IPS-20b (cell line): ENCODE measurements around the gene SLC9A6.

Experiments used
- H3K27ac ChIP-seq: one replicate; pipeline ENCODE4 v1.5.1; 2013; ENCODE audit warnings: low read length
- H3K27me3 ChIP-seq: 2 replicates; pipeline ENCODE4 v1.6.1; 2013; ENCODE audit warnings: mild to moderate bottlenecking, low read length, inconsistent platforms; ENCODE audit not compliant: insufficient read depth
- H3K36me3 ChIP-seq: 2 replicates; pipeline ENCODE4 v1.6.1; 2013; ENCODE audit warnings: low read depth, mild to moderate bottlenecking, inconsistent platforms, low read length, moderate library complexity; ENCODE audit not compliant: insufficient read depth
- H3K4me1 ChIP-seq: 2 replicates; pipeline ENCODE4 v1.6.1; 2013; ENCODE audit warnings: mild to moderate bottlenecking, control low read depth, inconsistent platforms, low read length, moderate library complexity; ENCODE audit not compliant: insufficient read depth
- H3K4me3 ChIP-seq: 2 replicates; pipeline ENCODE4 v1.5.1; 2013; ENCODE audit warnings: mild to moderate bottlenecking, low read length, inconsistent platforms
- H3K9ac ChIP-seq: 2 replicates; pipeline ENCODE4 v1.6.1; 2013; ENCODE audit warnings: low read depth, mild to moderate bottlenecking, inconsistent platforms, low read length, moderate library complexity
- H3K9me3 ChIP-seq: 2 replicates; pipeline ENCODE4 v1.6.1; 2013; ENCODE audit warnings: mild to moderate bottlenecking, low read depth, low read length, inconsistent platforms; ENCODE audit not compliant: insufficient read depth

SLC9A6 gene

DNA sequence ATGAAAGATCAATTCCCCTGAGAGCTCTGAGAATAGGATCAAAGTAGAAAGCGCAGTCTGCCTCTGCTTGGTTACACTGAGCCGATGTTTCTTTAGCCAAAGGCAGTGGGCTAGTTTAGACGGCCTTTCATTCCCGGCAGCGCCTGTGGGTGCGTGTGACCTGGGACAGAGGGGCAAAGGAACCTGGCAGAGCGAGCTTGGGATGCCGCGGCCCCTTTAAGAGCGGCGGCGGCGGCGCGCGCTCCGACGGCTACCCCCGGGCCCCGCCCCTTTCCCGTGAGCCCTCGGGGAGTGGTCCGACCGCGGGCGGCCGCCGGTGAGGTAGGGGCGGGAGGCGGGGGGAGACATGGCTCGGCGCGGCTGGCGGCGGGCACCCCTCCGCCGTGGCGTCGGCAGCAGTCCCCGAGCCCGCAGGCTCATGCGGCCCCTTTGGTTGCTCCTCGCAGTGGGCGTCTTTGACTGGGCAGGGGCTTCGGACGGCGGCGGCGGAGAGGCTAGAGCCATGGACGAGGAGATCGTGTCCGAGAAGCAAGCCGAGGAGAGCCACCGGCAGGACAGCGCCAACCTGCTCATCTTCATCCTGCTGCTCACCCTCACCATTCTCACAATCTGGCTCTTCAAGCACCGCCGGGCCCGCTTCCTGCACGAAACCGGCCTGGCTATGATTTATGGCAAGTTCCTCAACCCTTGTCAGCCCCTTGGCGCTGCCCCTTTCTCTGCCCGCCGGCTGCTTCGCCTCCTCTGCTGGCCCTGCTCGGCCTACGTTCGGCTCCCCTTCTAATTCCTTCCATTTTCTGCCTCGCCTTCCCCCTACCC lies at the start of gene SLC9A6:
TSS of gene SLC9A6 (plus strand) at position 279 of the 816 bp plus-strand sequence. CDS start at position 503, 224 bp downstream.
- Histone ChIP-seq H3K4me1 (peaks cover 3% of the 10 kb centered on the region; the same call in 1 of the 2 replicates), H3K9ac (peak within 1 kb of the TSS; percentile 79; the same call in 1 of the 2 replicates), H3K27me3 (no peaks in the 10 kb centered on the region), H3K4me3 (peak within 1 kb of the TSS; percentile 83), H3K9me3 (no peaks in the 10 kb centered on the region), H3K36me3 (no peaks in the 10 kb centered on the region), H3K27ac (peak within 1 kb of the TSS; percentile 12)

DNA sequence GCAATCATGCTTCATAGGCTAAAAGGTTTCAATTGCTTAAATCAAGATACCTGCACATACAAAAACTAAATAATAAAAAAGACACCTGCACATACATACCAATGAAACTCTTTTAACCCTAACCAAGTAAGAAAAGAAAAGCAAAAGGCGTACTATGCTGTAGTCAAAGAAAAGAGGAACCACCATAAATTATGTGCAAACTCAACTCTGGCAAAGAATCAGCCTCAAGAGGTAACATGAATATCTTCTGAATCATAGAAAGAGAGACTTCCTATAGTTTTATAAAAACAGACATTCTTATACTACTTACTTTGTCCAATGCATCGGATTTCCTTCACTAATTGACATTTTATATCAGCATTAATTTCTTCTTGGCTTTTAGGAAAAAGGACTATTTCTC lies 40.7 kb upstream of the SLC9A6 start:
- Histone ChIP-seq H3K9me3 (peaks cover 7% of the 10 kb centered on the region; the same call in 1 of the 2 replicates), H3K4me1 (no peaks in the 10 kb centered on the region), H3K9ac (no peak overlapping the region), H3K27me3 (no peaks in the 10 kb centered on the region), H3K36me3 (no peaks in the 10 kb centered on the region), H3K4me3 (no peak overlapping the region), H3K27ac (no peak overlapping the region)

DNA sequence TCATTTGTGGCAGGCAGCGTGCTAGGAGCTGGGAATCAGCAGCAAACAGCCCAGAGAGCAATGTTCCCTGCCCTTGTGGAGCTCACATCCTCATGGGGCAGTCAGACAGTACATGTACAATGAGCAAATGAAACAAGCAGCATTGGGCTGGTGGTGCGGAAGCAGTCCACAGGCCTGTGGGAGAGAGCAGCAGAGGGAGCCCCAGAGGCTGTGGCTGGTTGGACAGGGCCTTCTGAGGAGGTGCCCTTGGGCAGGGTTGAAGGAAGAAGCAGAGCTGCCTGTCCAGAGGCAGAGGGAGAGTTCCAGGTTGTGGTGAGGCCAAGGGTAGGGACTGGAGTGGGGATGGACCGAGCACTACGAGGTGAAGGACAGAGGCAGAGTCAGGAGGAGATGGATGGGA lies 33.9 kb upstream of the SLC9A6 start:
- Histone ChIP-seq H3K4me1 (no peaks in the 10 kb centered on the region), H3K36me3 (no peaks in the 10 kb centered on the region), H3K27ac (no peak overlapping the region), H3K4me3 (no peak overlapping the region), H3K9me3 (no peaks in the 10 kb centered on the region), H3K27me3 (no peaks in the 10 kb centered on the region), H3K9ac (no peak overlapping the region)

DNA sequence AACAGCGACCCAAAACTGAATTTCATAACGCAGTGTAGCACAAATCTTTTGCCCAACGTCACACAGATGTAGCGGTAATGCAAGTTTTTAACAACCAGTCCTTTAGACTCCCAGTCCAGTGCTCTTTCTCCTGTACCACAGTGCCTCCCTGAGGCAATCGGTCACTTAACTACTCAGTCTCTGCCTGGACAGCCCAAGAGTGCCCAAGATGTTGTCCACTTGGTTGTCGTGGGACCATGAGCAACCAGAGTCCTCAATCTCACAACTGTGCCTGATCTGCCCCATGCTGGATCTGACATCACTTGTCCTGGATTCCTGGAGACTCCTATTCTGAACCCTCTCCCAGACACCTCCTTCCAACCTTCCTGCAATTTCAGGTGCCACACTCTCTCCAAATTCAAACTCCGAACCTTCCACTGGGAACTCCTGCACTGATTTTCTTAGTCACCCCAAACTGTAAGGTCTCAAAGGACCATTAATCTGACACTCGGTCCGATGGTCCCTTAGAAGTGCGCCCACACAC lies 12.1 kb upstream of the SLC9A6 start:
- no peaks in the 10 kb centered on the region for H3K4me1 ChIP-seq
- no peaks in the 10 kb centered on the region for H3K27me3 ChIP-seq
- H3K4me3 ChIP-seq = peak overlapping the region; percentile 97
- no peaks in the 10 kb centered on the region for H3K9me3 ChIP-seq
- no peaks in the 10 kb centered on the region for H3K36me3 ChIP-seq
- peak overlapping the region; percentile 77 for H3K27ac ChIP-seq
- peak overlapping the region; percentile 86; the same call in 1 of the 2 replicates for H3K9ac ChIP-seq

DNA sequence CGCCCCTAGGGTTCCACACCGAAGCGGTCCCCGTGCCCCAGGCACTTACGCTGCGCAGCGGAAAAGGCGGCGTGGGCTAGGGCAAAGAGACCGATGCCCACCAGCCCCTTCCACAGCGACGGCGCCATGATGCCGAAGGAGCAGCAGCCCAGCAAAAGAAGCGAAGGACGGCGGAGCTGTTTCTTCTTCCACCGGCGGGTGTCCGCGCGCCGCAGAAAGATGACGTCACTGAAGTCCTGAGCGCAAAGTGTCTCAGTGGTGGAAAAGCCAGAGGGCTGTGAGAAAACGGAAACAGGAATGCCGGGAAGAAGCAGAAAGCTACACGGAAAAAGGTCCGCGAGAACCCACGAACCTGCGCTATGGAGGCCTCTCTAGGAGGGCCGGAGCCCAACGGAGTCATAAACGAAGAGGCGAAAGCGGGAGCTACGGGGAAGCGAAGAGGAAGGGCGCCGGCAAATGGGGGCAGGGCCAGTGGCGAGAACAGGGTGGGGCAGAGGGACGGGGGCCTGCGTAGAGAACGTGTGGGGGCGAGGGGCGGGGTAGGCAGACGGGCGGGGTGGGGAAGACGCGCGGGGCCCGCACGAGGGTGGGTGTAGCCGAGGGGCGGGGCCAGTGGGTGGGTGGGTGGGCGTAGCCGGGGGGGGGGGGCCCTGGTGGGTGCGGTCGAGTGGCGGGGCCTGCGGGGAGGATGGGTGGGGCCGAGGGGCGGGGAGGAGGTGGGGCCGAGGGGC lies 11.5 kb upstream of the SLC9A6 start, which contains the start of gene MMGT1:
TSS of gene MMGT1 (minus strand) at position 441 of the 731 bp plus-strand sequence. CDS start at position 128, 313 bp downstream.
- H3K36me3 ChIP-seq = no peaks in the 10 kb centered on the region
- no peaks in the 10 kb centered on the region for H3K4me1 ChIP-seq
- H3K27ac ChIP-seq = peak within 1 kb of the TSS; percentile 77
- peak within 1 kb of the TSS; percentile 97 for H3K4me3 ChIP-seq
- H3K27me3 ChIP-seq = no peaks in the 10 kb centered on the region
- H3K9ac ChIP-seq = peak within 1 kb of the TSS; percentile 86; the same call in 1 of the 2 replicates
- H3K9me3 ChIP-seq = no peaks in the 10 kb centered on the region

DNA sequence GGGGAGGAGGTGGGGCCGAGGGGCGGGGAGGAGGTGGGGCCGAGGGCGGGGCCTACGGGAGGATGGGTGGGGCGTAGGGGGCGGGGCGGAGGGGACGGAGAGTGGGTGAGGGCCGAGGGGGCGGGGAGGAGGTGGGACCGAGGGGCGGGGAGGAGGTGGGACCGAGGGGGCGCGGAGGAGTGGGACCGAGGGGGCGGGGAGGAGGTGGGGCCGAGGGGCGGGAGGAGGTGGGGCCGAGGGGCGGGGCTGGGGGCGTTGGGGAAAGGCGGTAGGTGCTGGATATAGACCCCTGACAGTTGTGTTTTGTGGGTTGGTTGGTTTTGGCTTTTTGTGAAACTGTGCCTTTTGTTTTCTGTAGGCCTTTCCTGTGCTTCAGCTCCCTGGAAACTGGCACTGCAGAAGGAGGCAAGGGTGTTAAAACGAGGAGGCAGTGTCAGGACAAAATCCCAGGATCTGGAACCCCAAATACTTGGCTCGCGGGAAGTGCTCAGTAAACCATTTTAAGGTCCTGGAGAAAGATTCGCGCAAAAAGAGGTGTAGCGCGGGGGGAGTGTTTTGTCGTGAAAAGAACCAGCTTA lies 10.9 kb upstream of the SLC9A6 start:
- H3K9ac ChIP-seq = no peak overlapping the region
- no peaks in the 10 kb centered on the region for H3K4me1 ChIP-seq
- peak overlapping the region; percentile 58; the same call in 1 of the 2 replicates for H3K4me3 ChIP-seq
- no peaks in the 10 kb centered on the region for H3K9me3 ChIP-seq
- H3K36me3 ChIP-seq = no peaks in the 10 kb centered on the region
- no peaks in the 10 kb centered on the region for H3K27me3 ChIP-seq
- no peak overlapping the region for H3K27ac ChIP-seq

DNA sequence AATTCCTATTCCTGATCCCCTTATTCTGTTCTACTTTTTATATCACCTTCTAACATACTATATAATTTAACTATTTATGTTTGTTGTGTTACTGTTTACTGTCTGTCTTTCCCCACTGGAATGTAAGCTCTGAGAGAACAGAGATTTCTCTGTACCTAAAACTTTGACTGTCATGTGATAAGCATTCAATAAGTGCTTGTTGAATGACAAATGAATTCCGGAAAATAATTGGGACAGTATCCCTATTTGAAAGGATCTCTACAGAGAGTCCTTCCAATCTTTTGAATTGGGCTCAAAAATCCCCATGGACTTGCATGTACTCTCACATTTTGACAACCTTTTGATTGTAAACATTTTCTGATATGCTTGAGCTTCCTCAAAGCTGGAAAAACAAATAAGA lies 9.8 kb upstream of the SLC9A6 start:
- no peak overlapping the region for H3K9ac ChIP-seq
- H3K27me3 ChIP-seq = no peaks in the 10 kb centered on the region
- H3K9me3 ChIP-seq = no peaks in the 10 kb centered on the region
- no peak overlapping the region for H3K27ac ChIP-seq
- H3K4me1 ChIP-seq = no peaks in the 10 kb centered on the region
- H3K36me3 ChIP-seq = no peaks in the 10 kb centered on the region
- no peak overlapping the region for H3K4me3 ChIP-seq

DNA sequence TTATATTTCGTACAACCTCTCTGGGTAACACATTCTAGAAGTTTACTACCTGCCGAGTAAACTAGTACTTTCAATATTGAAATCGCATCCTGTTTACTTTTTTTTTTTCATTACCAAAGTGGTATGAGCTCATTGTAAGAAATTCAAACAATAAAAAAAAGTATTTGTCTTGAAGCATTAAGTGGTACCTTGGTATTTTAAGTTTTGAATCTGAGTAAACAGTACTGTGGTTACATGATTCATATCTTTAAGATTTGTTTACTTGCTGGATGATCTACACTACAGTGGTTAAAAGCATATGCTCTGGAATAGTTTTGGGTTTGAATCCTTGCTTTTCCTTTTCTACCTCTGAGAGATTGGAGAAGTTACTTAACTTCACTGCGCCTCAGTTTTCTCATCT lies 7.6 kb upstream of the SLC9A6 start:
- H3K27ac ChIP-seq = no peak overlapping the region
- H3K4me1 ChIP-seq = no peaks in the 10 kb centered on the region
- no peak overlapping the region for H3K9ac ChIP-seq
- no peaks in the 10 kb centered on the region for H3K27me3 ChIP-seq
- H3K36me3 ChIP-seq = no peaks in the 10 kb centered on the region
- H3K9me3 ChIP-seq = no peaks in the 10 kb centered on the region
- H3K4me3 ChIP-seq = no peak overlapping the region

DNA sequence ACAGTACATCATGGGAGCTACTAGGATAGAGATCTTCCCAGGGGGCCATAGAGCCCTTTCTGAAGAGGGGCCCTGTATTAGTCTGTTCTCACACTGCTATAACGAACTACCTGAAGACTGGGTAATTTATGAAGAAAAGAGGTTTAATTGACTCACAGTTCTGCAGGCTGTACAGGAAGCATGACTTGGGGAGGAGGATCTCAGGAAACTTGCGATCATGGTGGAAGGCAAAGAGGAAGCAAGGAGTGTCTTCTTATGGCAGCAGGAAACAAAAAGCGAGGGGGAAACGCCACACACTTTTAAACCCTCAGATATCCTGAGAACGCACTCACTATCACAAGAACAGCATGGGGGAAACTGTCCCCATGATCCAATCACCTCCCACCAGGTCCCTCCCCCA lies 4.2 kb upstream of the SLC9A6 start:
- Histone ChIP-seq H3K4me3 (no peak overlapping the region), H3K27me3 (no peaks in the 10 kb centered on the region), H3K4me1 (peaks cover 3% of the 10 kb centered on the region; the same call in 1 of the 2 replicates), H3K36me3 (no peaks in the 10 kb centered on the region), H3K9ac (no peak overlapping the region), H3K27ac (no peak overlapping the region), H3K9me3 (no peaks in the 10 kb centered on the region)

DNA sequence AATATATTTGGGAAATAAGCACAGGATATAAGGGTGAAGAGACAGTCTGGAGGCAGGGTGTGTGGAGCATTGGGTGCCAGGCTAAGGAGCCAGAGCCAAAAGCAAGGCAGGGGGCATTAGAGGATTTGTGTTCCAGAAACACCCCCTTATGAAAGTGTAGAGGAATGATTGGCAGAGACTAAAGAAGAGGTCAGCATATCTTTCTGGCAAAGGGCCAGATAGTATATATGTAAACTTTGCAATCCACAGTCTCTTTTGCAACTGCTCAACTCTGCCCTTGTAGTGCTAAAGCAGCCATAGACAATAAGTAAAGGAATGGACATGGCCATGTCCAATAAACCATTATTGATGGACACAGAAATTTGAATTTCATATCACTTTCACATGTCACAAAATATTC lies 3.6 kb upstream of the SLC9A6 start:
- Histone ChIP-seq H3K9me3 (no peaks in the 10 kb centered on the region), H3K9ac (no peak overlapping the region), H3K4me3 (no peak overlapping the region), H3K4me1 (peaks cover 3% of the 10 kb centered on the region; the same call in 1 of the 2 replicates), H3K27me3 (no peaks in the 10 kb centered on the region), H3K36me3 (no peaks in the 10 kb centered on the region), H3K27ac (no peak overlapping the region)

DNA sequence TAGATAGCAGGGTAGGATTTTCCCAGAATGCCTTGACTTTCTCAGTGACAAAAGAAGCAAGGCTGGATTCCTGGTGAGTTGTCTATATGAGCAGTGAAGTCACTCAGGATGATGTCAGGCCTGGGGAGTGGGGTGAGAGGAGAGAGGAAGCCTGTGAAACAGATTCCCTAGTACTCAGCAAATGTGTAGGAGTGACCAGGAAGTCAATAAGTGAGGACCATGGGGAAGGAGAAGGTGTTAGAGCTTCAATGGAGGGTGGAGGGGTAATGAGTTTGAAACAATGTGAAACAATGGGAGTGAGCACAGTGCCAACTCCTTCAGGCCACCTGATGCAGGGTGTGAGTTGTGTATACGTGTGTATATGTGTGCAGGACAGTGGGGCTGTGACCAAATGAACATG lies 2.4 kb upstream of the SLC9A6 start:
- Histone ChIP-seq H3K27ac (no peak overlapping the region), H3K27me3 (no peaks in the 10 kb centered on the region)

More for the DNA sequence above, 2.4 kb upstream of the SLC9A6 start:
- no peaks in the 10 kb centered on the region for H3K9me3 ChIP-seq
- no peak overlapping the region for H3K4me3 ChIP-seq
- no peaks in the 10 kb centered on the region for H3K36me3 ChIP-seq
- no peak overlapping the region for H3K9ac ChIP-seq
- H3K4me1 ChIP-seq = peaks cover 3% of the 10 kb centered on the region; the same call in 1 of the 2 replicates
